HG03139 (cell line): ENCODE data around the gene PTPN2.
"Not testable (repeated sequence)": the region's sequence is repeated elsewhere in the genome, so short reads cannot be mapped to it uniquely, and the experiment has no call there.

Source experiments
- ATAC-seq: cut with Tn5 transposase; IDR thresholded peaks from one replicate; pipeline ENCODE4 v1.9.1; 2021; ENCODE audit not compliant: unreplicated experiment

Gene PTPN2

GRCh38 chr18:12776821-12777471 is 107.1 kb downstream of the PTPN2 start:
- ATAC-seq, result no peak

GRCh38 chr18:12776415-12776814 is 107.6 kb downstream of the PTPN2 start:
- not testable (repeated sequence) for ATAC-seq

- ATAC-seq, result no peak
Measured at GRCh38 chr18:12774982-12775381, 109.1 kb downstream of the PTPN2 start.

- ATAC-seq, result no peak
Measured at GRCh38 chr18:12773369-12773768, 110.7 kb downstream of the PTPN2 start.

GRCh38 chr18:12772111-12772510 is 111.9 kb downstream of the PTPN2 start:
- ATAC-seq, result no peak

- ATAC-seq, result no peak
Measured at GRCh38 chr18:12770469-12771219, 113.4 kb downstream of the PTPN2 start.

GRCh38 chr18:12769644-12770440 is 114.2 kb downstream of the PTPN2 start:
- ATAC-seq, result no peak

- no peak for ATAC-seq
Measured at GRCh38 chr18:12769136-12769535, 114.9 kb downstream of the PTPN2 start.

GRCh38 chr18:12768625-12769024 is 115.4 kb downstream of the PTPN2 start:
- ATAC-seq, result no peak

GRCh38 chr18:12767580-12768155 is 116.4 kb downstream of the PTPN2 start:
- ATAC-seq, result no peak

GRCh38 chr18:12766986-12767433 is 117.0 kb downstream of the PTPN2 start:
- no peak for ATAC-seq

GRCh38 chr18:12765586-12765985 is 118.5 kb downstream of the PTPN2 start:
- ATAC-seq, result no peak

- no peak for ATAC-seq
Measured at GRCh38 chr18:12765126-12765525, 118.9 kb downstream of the PTPN2 start.

GRCh38 chr18:12758566-12758965 is 125.5 kb downstream of the PTPN2 start:
- not testable (repeated sequence) for ATAC-seq

- not testable (repeated sequence) for ATAC-seq
Measured at GRCh38 chr18:12756619-12757239, 127.3 kb downstream of the PTPN2 start.

GRCh38 chr18:12755606-12756005 is 128.4 kb downstream of the PTPN2 start:
- not testable (repeated sequence) for ATAC-seq

GRCh38 chr18:12754511-12754910 is 129.5 kb downstream of the PTPN2 start:
- no peak for ATAC-seq

- no peak for ATAC-seq
Measured at GRCh38 chr18:12751891-12752290, 132.1 kb downstream of the PTPN2 start.

GRCh38 chr18:12751503-12751884 is 132.5 kb downstream of the PTPN2 start:
- no peak for ATAC-seq

- ATAC-seq, result no peak
Measured at GRCh38 chr18:12750715-12751502, 133.1 kb downstream of the PTPN2 start.
